ENCODE results near the gene AK5. TPM values are rescaled to one million over a fixed set of nuclear protein-coding genes. Genes with fewer than 3 reads are reported as not detected.

Gene AK5
- total RNA-seq, 1 donor from 2014 or later = not detected

DNA sequence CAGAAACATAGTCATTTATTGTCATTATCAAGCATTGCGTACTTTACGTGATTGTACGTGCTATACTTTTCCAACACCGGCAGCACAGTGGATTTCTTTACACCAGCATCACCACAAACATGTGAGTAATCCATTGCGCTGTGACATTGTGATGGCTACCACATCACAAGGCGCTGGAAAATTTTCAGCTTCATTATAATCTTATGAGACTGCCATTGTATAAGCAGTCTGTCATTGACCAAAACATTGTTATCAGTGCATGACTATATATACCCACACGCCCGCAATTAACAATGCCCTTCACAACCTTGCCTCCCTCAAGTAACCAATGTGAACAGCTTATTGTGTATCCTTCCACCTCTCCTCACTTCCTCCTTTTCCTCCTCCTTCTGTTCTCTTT lies 263.0 kb downstream of the AK5 start:
- H3K4me3 Mint-ChIP-seq = no peak overlapping the region
- H3K27me3 Mint-ChIP-seq = peaks cover 2% of the 10 kb centered on the region
- TF ChIP-seq, protein P1, sequence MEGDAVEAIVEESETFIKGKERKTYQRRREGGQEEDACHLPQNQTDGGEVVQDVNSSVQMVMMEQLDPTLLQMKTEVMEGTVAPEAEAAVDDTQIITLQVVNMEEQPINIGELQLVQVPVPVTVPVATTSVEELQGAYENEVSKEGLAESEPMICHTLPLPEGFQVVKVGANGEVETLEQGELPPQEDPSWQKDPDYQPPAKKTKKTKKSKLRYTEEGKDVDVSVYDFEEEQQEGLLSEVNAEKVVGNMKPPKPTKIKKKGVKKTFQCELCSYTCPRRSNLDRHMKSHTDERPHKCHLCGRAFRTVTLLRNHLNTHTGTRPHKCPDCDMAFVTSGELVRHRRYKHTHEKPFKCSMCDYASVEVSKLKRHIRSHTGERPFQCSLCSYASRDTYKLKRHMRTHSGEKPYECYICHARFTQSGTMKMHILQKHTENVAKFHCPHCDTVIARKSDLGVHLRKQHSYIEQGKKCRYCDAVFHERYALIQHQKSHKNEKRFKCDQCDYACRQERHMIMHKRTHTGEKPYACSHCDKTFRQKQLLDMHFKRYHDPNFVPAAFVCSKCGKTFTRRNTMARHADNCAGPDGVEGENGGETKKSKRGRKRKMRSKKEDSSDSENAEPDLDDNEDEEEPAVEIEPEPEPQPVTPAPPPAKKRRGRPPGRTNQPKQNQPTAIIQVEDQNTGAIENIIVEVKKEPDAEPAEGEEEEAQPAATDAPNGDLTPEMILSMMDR (IDR thresholded peaks at IDR 0.05) = no peak
- peaks cover 19% of the 10 kb centered on the region for H3K4me1 Mint-ChIP-seq
- ChIA-PET POLR2A (no interaction called here), CTCF (interaction anchor here (1.2 kb wide), 1 partner anchor 9 kb away, joined by 5 read pairs; no protein-coding TSS in a partner anchor)
- no peak overlapping the region for H3K27ac Mint-ChIP-seq
- intact Hi-C loops (cut with micrococcal nuclease) = no loop called here
- ATAC-seq (ENCODE audit: low read depth) (no peak), DNase-seq (no peak)
- no peaks in the 10 kb centered on the region for H3K9me3 Mint-ChIP-seq
- no peaks in the 10 kb centered on the region for H3K36me3 Mint-ChIP-seq (ENCODE audit: low read depth)

DNA sequence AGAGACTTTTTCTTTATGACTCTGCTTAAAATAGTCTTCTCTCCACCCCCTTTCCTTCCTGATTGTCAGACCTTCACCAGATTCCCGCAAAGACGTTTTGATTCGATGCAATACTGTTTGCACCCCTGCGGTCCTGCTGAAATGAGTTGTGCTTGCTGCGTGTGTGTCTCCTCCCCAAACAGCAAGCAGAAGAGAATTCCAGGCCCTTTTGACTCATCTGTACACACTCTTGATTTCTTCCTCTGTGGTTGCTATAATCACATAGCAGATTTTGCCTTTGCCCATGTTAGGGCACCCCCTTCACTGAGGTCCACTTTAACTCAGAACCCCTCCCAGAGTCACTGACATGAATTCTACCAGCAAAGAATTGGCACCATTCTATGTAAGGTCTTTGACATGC lies 264.2 kb downstream of the AK5 start:
- ATAC-seq (ENCODE audit: low read depth) = no peak
- no peak overlapping the region for H3K27ac Mint-ChIP-seq
- ChIA-PET CTCF (no interaction called here), POLR2A (no interaction called here)
- H3K4me3 Mint-ChIP-seq = no peak overlapping the region
- intact Hi-C loops (cut with micrococcal nuclease) = no loop called here
- H3K36me3 Mint-ChIP-seq (ENCODE audit: low read depth) = no peaks in the 10 kb centered on the region
- H3K9me3 Mint-ChIP-seq = no peaks in the 10 kb centered on the region
- peaks cover 2% of the 10 kb centered on the region for H3K27me3 Mint-ChIP-seq
- DNase-seq = no peak
- TF ChIP-seq, protein P1 (IDR thresholded peaks at IDR 0.05) = no peak
- H3K4me1 Mint-ChIP-seq = peaks cover 8% of the 10 kb centered on the region

DNA sequence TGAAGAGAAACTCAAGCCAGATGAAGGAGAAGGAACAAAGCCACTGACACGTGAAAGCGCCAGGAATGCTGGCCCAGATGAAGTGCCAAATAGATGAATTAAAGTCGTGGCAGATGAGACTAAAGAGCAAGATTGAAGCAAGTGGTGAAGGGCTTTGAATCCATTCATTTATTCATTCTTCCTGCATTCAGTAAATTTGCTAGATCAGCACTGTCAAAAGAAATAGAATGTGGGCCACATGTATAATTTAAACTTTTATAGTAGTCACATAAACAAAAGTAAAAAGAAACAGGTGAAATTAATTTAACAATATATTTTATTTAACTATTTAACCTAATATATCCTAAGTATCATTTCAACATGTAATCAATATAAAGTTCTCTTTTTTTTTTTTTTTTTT lies 265.1 kb downstream of the AK5 start:
- intact Hi-C loops (cut with micrococcal nuclease) = no loop called here
- ChIA-PET CTCF (no interaction called here), POLR2A (no interaction called here)
- H3K36me3 Mint-ChIP-seq (ENCODE audit: low read depth) = no peaks in the 10 kb centered on the region
- no peaks in the 10 kb centered on the region for H3K4me1 Mint-ChIP-seq
- no peak overlapping the region for H3K4me3 Mint-ChIP-seq
- H3K27me3 Mint-ChIP-seq = peaks cover 2% of the 10 kb centered on the region
- no peak for DNase-seq
- no peaks in the 10 kb centered on the region for H3K9me3 Mint-ChIP-seq
- H3K27ac Mint-ChIP-seq = no peak overlapping the region
- TF ChIP-seq, protein P1 (IDR thresholded peaks at IDR 0.05) = no peak
- ATAC-seq (ENCODE audit: low read depth) = no peak

DNA sequence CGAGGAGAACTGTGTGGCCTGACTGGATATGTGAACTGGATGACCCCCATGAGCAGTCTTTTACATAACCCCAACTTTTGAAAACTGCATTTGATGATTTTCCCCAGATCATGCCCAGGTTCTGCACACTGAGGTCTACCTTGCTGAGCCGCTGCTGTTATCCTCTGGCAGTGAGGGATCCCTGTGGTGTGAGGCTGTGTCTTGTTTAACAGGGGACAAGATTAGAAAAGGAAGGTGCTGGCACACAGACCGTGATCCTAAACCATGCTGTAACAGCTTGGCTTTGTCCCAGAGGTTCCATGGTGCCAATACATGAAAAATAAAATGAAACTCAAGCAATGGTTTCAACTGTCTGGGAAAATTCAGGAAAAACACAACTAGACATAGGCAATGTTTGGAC lies 266.5 kb downstream of the AK5 start:
- DNase-seq (no peak), ATAC-seq (ENCODE audit: low read depth) (no peak)
- intact Hi-C loops (cut with micrococcal nuclease) = no loop called here
- H3K4me3 Mint-ChIP-seq = no peak overlapping the region
- H3K27me3 Mint-ChIP-seq = peaks cover 2% of the 10 kb centered on the region
- POLR2A ChIA-PET = no interaction called here
- CTCF ChIA-PET = no interaction called here
- H3K4me1 Mint-ChIP-seq = no peaks in the 10 kb centered on the region
- TF ChIP-seq, protein P1 (IDR thresholded peaks at IDR 0.05) = no peak
- no peaks in the 10 kb centered on the region for H3K36me3 Mint-ChIP-seq (ENCODE audit: low read depth)
- no peaks in the 10 kb centered on the region for H3K9me3 Mint-ChIP-seq
- no peak overlapping the region for H3K27ac Mint-ChIP-seq

DNA sequence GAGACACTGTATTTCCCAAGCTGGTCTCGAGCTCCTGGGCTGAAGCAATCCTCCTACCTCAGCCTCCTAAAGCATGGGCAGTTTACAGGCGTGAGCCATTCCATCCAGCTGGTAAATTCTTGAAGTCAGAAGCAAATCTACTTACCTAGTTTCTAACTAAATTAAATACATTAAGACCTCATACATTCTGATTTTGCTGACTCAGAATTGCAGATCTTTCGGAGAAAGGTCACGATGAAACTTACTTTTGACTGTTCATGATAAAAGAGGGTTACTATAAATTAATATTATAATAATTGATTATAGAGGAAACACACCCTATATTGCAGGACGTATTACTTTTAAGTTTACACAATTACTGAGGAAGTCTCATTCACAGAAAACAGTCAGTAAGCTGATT lies 268.3 kb downstream of the AK5 start:
- H3K36me3 Mint-ChIP-seq (ENCODE audit: low read depth) = no peaks in the 10 kb centered on the region
- H3K9me3 Mint-ChIP-seq = no peaks in the 10 kb centered on the region
- ChIA-PET CTCF (interaction anchor here (1.0 kb wide), 1 partner anchor 17 kb away, joined by 4 read pairs; no protein-coding TSS in a partner anchor), POLR2A (no interaction called here)
- TF ChIP-seq, protein P1 (IDR thresholded peaks at IDR 0.05) = no peak
- ATAC-seq (ENCODE audit: low read depth) (no peak), DNase-seq (no peak)
- H3K4me1 Mint-ChIP-seq = no peaks in the 10 kb centered on the region
- H3K27me3 Mint-ChIP-seq = peaks cover 2% of the 10 kb centered on the region
- no peak overlapping the region for H3K4me3 Mint-ChIP-seq
- no peak overlapping the region for H3K27ac Mint-ChIP-seq
- intact Hi-C loops (cut with micrococcal nuclease) = no loop called here

All from activated B cell treated with CpG ODN at 0.5 μM for 24 hours (primary cell).